Activated CD4-positive, alpha-beta T cell treated with anti-CD3 and anti-CD28 coated beads, Interleukin-2, amount 50 U/mL, for 1 hour (primary cell): ENCODE measurements around the gene PXDN.

Experiments used
- DNase-seq: peaks from one replicate; pipeline ENCODE4 v3.0.0-alpha.2; 2020

PXDN gene

DNA sequence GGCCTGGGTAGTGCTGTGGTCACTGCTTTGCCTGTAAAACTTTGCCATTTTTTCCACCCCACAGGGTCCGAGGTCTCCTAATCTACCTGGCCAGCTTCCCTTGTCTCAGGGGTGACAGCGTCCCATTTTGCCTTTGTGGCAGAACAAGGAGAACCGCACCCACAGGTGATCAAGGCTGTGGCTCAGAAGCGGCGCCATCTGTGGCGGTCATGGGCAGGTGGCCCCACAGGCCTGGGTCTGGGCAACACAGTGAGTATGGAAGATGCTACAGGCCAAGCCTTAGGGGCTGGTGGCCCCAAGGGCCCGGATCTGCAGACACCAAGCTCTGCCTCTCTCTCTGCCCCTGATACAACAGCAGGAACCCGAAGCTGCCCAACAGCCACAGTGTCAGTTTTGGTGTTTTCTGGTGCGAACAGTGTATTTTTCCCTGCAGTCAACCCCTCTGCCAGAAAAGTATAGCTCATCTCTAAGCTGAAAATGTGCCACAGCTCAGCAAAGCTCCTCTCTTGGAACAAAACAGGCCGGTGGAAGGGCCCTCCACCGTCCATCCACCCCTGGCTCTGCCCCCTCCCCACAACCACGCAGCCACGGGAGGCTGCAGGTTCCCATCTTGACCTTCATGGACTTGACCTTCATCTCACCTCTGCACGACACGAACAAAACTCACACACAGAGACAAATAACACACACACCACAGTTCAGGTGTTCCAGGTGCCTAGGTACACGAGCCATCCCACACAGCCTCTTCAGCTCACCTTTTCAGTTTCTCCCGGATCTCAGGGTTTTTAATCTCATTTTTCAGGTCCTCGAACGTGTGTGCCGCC is 96.7 kb downstream of the PXDN start:
- DNase-seq = no peak

DNA sequence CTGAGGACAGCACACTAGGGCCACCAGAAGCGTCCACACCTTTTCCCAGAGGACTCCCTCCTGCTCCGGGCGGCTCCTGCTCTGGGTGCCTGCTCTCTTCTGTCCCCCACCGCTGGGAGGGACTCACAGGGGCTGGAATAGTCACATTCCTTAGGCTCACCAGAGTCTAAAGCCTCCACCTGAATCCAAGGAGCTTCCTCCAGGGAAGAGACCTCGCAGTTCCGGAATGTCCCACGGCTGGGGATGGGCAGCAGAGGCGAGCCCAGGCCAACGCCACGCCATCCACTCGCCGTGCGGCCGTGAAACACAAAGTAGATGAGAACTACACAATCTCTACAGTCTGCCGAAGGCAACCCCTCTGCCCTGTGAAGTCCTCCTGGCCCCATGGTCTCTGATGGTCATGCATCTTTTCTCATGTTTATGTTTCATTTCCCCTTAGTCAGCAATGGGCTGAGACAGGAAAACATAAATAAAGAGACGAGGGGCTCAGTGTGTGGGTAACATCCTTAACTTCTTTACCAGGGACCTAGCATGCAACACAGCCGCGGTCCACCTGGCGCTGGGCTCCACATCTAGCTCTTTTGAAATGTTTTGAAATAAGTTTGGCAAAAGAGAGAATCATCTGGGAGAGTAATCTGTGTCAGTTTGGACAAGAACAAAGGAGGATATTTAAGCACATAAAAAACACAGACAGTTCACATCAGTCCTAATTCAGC is 98.4 kb downstream of the PXDN start:
- DNase-seq = no peak

DNA sequence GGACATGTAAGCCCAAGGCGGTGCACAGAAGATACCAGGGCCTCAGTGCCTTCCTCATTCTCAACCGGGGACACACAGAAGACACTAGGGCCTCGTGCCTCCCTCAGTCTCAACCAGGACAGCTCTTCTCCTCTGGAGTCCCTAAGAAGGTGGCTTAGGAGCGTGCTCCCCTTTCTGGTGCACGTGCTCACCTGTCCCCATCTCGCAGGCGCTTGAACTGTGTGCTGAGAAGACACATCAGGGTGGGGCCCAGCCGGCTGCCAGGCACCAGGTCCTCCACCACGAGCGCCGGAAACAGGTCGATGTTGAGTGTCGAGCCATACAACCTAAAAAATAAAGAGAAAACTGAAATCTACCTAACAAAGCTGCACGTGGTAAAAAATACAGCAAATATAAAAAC is 99.9 kb downstream of the PXDN start:
- DNase-seq = no peak

DNA sequence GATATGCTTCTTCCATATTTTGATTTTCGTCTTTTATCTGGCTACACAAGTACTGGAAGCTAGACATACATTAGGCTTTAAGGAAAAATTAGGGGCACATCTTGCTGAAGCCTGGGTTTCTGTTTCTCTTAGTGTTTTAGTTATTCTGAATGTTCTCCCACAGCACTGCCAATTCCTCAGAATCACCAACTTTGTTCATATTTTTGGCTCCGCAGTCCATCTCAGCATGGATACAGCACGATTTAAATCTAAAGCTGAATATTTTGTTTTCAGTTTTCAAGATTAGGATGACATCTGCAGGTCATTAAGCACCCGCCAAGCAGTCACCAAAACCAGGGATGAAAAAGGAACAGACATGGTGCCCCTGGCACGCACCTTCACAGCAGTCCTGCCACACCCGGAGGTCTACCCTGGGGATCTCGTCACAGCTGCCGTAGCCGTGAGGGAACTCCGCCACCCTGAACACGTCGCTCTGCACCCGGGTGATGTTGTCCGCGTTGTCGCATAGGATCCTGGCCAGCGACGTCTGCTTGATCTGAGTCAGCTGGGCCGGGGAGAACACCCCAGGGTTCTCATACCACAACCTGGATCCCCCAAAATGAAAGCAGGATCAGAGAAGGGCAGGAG is 101.2 kb downstream of the PXDN start:
- no peak for DNase-seq

DNA sequence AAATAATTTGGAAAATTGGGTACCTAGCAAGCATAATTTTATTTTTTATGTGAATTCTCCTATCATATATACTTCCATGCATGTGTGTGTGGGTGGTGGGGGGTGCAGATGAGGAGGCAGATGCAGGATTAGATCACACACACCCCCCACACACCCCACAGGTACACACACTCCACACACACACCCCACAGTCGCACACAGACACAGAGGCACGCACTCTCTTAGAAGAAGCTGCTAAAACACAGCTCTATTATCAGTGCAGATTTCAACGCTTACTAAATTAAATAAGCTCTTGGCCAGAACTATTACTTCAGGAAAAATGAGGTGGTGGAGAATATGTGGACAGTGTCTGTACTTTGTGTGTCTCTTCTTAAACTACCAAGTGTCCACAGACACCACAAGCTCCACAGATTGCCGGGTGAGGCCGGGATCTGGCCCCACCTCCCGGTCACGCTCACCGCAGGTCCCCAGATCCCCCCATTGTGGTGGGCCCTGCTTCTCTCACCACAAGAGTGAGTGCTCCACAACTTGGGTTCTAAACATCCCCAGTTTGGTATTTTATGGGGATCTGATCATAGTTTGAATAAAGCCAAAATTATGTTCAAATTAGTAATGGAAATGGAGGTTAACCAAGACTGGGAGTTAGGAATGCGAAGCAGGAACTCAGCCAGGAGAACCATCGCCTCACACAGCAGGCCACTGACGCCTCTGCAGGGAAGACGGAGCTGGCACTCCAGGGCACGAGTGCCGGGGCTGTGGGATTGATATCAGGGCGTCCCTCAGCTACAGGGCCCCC is 102.1 kb downstream of the PXDN start:
- DNase-seq = no peak

DNA sequence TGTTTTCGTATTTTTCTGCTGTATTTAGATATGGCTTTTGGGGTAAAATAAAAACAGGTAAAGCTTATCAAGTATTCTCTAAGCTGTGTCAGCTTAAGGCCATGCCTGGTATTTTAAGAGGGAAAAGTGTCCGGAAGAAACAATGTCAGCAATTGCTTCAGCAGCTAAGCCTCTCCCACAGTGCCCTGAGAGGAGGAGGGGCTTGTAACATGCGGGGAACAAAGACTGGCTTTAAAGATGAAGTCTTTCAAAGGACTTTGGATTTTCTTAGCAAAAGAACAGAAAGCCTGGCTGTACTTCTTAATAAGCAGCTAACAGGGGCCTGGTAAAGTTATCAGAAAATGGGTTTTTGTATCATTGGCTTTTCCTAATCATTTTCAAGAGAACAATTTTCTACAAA is 102.8 kb downstream of the PXDN start:
- DNase-seq = no peak

DNA sequence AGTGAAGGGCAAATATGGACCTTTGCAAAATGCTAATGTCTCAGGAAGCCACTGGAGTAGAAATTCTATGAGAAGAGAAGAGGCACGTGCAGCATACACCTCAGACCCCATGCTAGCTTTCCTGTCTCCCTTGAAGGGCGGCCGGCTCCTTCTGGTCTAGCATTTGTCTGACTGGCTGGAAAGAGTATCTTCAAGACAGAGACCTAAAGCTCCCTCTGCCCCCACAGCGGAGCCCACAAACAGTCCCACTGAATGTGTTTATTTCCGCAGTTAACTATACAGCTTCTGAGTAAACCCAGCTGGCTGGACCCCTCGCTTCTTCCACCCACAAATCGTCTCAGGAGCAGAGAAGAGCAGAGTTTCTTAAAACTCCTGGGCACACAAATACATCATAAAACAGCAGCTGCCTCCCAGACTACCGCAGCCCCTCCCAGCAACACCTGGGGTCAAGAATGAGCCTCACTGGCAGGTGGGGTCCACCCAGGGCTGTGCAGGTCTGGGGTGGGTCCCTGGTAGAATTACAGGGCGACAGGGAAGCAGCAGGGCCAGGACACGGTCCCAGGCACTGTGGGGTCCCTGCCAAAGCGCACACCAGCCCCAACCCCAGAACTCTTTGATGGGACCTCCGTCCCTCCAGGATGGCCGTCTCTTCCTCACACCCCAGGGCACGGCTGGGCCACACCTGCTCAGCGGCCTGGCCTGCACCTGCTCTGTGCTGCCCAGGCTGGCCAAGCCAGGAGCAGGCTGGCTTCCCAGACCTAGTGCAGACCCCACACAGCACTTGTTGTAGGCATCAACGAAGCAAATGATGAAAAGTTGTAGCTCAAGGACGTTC is 103.8 kb downstream of the PXDN start:
- no peak for DNase-seq

DNA sequence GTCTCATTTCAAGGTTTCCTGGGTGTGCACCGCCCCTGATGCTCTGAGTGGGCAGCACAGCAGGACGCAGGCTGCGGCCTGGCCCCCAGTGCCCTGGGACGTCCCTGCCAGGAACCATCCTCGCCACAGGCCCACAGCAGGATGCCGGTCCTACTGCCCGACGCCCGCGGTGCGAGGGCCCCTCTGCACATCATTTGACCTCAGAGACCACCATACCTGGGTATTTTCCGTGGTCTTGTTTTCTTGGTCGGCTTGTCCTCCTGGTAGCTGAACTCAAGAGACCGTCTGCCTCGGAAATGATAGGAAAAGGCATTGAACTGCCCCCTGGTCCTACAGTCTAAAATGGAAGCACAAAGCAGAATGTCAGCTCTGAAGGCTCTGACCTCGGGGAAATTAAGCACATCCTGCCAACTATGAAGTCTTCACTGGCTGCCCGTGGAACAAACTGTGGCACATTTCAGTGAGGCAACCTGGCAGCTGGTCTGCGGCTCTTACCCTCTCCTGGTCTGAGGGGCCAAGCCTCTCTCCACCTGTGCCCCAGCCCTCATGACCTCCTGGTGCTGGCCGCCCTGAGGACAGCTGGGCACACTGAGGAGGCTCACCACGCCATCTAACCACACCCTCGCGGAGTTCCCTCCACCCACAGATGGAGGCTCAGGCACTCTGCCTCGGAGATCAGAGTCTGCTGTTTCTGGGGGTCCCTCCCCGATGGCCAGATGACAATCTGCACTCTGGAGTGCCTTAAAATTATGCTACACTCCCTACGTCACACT is 105.0 kb downstream of the PXDN start:
- DNase-seq = no peak

DNA sequence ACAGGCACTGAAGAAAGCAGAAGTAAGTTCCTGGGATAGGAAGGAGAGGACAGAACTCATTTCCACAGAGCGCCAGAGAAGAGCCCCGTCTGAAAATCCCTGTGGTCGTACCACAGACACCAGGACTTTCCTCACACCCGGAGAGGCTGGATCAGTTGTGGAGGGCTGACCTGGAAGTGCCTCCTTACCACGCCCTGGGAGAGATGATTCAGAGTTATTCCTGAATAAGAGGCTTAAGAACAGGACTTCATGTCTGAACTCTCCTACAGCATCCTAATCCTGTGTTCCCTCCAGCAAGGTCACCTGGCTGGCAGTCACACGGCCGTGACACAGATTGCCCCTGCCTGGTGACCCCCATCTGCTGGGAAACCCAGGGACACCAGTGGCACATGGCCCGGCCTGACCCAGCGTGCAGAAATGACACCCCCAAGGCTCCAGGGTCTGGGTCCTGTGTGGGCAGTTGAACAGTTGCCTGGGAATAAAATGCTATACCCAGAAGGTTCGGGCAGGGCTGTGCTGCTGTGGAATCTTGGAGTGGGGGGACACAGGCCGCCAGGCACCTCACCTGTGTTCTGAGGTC is 105.9 kb downstream of the PXDN start:
- no peak for DNase-seq

DNA sequence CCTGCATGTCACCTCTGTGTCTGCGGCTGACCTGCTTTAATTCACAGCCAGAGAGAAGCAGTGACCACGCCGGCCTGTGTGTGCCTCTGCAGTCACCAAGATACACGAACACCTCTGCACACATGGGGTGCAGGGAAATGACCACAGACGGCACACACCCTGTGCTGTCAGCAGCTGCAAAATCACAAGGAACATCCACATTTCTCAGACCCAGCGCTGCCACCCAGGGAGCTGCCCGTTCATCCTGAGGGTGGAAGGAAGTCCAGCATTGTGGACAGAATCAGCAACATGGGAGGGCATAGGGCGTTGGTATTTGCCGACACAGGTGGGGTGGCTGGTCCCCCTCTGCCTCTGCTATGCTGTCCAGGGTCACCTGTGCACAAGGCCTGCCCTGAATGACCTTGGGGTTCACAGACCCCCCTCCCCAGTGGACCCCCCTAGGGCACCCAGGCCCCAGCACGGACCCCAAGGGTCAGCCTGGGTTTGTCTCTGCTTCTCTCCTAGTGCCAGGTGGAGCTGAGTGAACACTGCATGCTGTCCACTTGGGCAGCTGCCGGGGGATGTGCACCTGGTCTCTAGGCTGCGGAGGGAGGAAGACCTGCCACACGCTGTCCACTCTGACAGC is 107.4 kb downstream of the PXDN start:
- no peak for DNase-seq

DNA sequence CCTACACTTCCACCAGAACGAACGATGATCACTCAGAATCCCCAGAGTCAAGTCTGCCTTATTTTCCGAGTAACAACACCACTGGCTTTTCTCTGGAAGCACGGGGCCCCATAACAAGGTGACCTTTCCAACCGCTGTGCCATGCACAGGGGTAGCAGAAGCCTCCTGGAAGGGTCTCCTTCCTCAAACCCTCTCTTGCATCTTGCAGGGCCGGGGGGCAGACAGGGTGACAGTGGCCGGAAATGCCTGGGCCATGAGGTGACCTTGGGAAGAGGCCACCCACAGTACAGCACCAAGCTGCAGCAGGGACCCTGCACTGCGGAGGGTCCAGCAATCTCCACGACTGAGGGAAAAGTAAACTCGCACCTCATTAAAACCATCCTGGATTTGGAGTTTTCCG is 108.5 kb downstream of the PXDN start:
- DNase-seq = no peak

DNA sequence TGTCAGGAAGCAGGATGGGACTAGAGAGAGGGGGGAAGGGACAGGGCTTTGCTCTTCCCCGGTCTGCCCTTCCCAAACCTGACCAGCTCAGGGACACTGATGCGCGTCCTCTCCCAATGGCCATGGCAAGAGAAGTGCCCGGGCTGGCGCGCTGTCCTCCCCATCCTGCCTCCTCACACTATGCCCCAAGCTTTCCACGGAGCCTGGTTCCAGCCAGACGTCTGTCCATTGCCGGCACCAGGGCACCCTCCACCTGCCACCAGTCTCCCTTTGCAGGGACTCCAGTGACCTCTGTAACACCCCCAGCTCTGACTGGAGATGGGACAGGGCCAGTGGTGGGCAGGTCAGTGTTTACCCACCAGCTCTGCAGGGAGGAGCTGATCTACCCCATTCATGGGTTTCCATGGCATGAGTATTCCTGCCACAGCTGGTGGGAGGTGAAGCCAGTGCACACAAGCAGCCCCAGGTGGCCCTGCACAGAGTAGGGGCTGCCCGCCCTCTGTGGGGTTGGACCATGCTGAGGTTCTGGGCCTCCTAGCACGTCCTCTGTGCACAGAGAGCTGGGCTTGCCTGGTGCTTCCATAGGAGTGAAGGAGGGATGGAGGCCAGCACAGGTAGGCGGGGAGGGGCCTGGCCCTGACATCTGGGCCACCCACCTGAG is 109.5 kb downstream of the PXDN start:
- no peak for DNase-seq

DNA sequence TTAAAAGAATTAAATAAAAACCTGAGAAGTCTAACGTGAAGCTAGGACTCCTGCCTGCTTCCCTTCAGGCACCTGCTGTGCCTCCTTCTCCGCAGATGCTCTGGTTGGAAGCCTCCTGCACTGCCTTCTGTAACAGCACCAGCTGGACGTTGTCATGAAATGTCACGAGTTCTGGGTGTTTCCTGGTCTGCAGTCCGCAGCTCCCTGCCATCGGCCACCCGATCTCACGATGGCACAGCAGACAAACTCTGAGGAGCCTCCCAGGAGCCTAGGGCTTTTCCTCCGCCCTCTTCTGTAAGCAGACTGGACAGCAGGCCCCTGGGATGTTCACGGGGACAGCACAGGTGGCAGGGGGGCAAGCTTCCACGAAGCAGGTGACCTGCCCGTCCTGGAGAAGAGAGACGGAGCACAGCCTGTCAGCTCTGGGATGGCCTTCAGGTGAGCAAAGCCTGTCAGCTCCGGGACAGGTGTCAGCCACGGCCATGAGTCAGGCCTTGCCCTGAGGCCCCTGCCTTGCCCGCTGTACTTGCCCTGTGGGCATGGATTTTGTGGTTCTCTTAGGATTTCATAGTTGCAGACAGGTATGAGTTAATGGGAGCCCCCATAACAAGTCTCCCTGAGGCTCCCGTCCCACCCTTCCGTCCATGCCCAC is 110.3 kb downstream of the PXDN start:
- no peak for DNase-seq

DNA sequence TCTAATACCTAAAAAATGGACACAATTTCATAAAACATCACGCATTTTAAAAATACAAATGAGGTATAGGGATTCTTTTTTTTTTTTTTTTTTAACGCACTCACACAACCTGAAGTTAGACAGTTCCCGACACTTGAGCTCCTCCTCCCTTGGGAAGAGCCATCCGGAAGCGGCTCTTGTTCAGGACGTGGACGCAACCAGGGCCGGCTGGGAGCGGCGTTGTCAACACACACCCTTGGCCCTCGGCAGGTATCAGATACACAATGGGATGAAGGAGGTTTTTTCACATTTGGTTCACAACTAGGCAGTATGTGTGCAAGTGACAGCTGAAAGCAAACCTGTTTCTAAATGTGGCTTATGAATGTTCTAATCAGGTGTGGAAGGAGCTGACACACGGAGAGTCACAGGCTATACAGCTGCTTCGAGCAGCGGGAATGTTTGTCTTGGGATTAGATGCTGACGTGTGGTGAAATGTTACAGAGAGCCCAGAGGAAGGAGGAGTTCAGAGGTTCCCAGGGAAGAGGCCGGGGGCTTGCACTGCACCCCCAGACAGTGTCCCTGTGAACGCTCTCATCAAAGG is 111.1 kb downstream of the PXDN start:
- DNase-seq = no peak

DNA sequence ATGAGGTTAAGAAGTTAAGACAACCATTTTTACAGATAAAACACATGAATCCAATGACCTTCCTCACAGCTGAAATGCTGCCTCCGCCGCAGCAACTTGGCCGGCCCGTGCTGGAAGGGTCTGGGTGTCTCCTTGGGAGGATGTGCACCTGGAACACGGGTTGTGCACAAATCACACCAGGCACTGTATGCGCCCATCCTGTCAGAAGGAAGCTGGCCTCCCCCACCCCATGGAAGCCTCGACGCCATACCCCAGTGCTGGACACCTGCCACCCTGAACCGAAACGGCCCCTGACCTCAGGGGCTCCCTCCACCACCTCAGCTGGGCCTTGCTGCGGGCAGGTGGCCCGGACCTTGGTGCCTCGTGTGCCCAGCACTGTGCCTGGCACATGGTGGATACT is 111.8 kb downstream of the PXDN start:
- DNase-seq = no peak

DNA sequence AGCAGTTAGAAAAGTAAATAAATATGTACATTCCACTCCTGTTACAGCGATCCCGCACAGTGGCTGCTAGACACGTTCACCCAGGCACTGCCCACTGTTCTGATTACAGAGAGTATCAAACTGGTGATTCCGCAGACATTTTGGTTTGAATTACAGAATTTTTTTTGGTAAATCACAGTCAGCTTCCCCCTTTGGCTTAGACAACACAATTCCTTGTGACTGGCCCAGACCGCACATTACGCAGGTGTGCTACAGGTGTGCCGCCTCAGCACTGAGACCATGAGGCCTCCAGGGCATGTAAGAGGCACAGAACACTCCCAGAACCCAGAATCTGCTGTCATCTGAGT is 112.3 kb downstream of the PXDN start:
- no peak for DNase-seq

DNA sequence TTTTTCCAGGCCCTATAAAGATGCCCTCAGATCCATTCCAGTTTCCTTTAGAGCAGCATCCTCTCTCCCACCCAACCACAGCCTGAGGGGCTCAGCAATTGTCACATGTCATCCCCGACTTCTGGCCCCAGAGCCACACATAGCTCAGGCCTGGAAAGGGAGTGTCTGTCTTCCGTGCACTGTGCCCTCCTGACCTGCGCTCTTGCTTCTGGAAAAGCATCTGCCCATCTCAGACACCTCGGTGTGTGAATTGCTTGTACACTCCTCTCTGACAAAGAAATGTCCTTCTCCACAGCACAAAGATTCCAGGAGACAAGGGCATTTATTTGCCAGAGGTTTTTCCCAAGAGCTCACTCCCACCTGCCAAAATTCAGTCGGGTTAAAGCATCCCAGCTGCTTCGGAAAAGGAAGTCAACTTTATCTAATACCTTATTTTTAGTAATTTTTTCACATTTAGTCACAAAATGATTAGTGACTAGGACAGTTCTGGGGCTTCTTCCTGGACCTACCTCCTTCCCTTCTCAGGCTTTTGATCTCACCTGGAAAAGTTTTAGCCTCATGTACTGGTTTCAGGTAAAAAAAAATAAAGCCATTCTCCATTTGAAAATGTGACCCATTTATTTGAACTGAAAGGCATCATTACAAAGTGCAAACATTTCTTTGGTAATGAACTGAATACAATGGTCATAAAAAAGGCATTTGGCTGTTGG is 112.9 kb downstream of the PXDN start:
- no peak for DNase-seq

DNA sequence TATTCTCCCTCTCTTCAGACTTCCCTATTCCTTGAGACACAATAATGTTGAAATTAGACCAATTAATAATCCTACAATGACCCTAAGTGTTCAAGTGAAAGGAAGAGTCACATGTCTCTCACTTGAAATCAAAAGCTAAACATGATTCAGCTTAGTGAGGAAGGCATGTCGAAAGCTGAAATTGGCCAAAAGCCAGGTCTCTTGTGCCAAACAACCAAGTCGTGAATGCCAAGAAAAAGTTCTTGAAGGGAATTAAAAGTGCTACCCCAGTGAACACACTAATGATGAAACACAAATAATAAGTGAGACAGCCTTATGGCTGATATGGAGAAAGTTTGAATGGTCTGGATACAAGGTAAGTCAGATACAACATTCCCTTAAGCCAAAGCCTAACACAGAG is 115.4 kb downstream of the PXDN start:
- DNase-seq = no peak
